Uterus (tissue), 2 donors: ENCODE data around the gene BCAM.

Source experiments
- POLR2A ChIP-seq, 2 donors: fragments of 450-650 bp; IDR thresholded peaks; one replicate each; pipeline ENCODE4 v1.6.1; 2016; ENCODE audit warnings: antibody characterized with exemption in 2 of 2, mild to moderate bottlenecking in 1 of 2, moderate library complexity in 1 of 2
- TF ChIP-seq, protein P1 (sequence below), 4 experiments: fragments of 200-600 bp in 2 of 4; fragments of 450-650 bp in 2 of 4; sonication (generic) in 2 of 4; IDR thresholded peaks; one replicate each; pipeline ENCODE4 v1.5.1; 2016 to 2019; ENCODE audit warnings: antibody characterized with exemption in 4 of 4, mild to moderate bottlenecking in 2 of 4, moderate library complexity in 1 of 4

DNA sequence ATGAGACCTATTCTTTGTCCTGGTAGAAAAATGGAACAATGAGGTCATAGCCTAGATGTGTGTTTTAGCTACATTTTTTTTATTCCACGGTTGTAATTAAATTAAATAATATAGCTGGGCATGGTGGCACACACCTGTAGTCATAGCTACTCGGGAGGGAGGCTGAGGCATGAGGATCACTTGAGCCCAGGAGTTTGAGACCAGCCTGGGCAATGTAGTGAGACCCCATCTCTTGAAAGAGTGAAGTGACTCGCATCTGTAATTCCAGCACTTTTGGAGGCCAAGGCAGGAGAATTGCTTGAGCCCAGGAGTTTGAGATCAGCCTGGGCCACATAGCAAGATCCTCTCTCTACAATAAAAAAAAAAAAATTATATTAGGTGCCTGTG is 43.0 kb upstream of the BCAM start:
- TF ChIP-seq, protein P1, sequence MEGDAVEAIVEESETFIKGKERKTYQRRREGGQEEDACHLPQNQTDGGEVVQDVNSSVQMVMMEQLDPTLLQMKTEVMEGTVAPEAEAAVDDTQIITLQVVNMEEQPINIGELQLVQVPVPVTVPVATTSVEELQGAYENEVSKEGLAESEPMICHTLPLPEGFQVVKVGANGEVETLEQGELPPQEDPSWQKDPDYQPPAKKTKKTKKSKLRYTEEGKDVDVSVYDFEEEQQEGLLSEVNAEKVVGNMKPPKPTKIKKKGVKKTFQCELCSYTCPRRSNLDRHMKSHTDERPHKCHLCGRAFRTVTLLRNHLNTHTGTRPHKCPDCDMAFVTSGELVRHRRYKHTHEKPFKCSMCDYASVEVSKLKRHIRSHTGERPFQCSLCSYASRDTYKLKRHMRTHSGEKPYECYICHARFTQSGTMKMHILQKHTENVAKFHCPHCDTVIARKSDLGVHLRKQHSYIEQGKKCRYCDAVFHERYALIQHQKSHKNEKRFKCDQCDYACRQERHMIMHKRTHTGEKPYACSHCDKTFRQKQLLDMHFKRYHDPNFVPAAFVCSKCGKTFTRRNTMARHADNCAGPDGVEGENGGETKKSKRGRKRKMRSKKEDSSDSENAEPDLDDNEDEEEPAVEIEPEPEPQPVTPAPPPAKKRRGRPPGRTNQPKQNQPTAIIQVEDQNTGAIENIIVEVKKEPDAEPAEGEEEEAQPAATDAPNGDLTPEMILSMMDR (IDR thresholded peaks at IDR 0.05), result no peak
- no peak for TF ChIP-seq POLR2A (IDR thresholded peaks at IDR 0.05)
